B cell (primary cell): Measurements from ENCODE around the gene SRGAP2B. TPM values are rescaled to one million over a fixed set of nuclear protein-coding genes. Genes with fewer than 3 reads are reported as not detected.
A peak's percentile ranks its signal among the peaks of the same experiment; 100 is the strongest.
"Not testable (repeated sequence)": the region's sequence is repeated elsewhere in the genome, so short reads cannot be mapped to it uniquely, and the experiment has no call there.

ENCODE experiments used
- ATAC-seq: fragments of 200-7000 bp; cut with Tn5 transposase; one replicate; pipeline ENCODE4 v1.10.0; 2021; ENCODE audit warnings: low read depth, mild to moderate bottlenecking, moderate number of reproducible peaks, moderate library complexity
- CTCF ChIA-PET: fragments of 350-600 bp; sonication (Branson Sonifier 250); formaldehyde crosslinking; loops from one replicate; lab custom pipeline; 2021; ENCODE audit warnings: antibody characterized with exemption, inconsistent platforms; lab: Charles Lee
- POLR2A ChIA-PET: fragments of 350-600 bp; sonication (Branson Sonifier 250); formaldehyde crosslinking; loops from one replicate; lab custom pipeline; 2021; ENCODE audit warnings: antibody characterized with exemption; lab: Charles Lee
- DNase-seq: peaks from one replicate; pipeline ENCODE4 v3.0.0; 2013
- H2AFZ ChIP-seq: 2 replicates; pipeline ENCODE4 v1.6.1; 2012; ENCODE audit warnings: mild to moderate bottlenecking, low read depth, low read length; ENCODE audit not compliant: insufficient read depth, poor library complexity, severe bottlenecking
- H3K27ac ChIP-seq, 2 donors: 1 replicate in 1 of 2; 2 replicates in 1 of 2; pipeline ENCODE4 v1.5.1; 2012 to 2013; ENCODE audit warnings: low read length in 2 of 2, mild to moderate bottlenecking in 2 of 2, moderate library complexity in 1 of 2
- H3K27me3 ChIP-seq, 4 experiments: fragments of 200-600 bp in 1 of 4; sonication (generic) in 1 of 4; replicated peaks in 1 of 4; 1 replicate in 2 of 4; 2 replicates in 2 of 4; pipeline versions ENCODE4 v1.6.1 to v1.7.0; 2013 to 2016; ENCODE audit warnings: low read length in 3 of 4, mild to moderate bottlenecking in 2 of 4, mixed read lengths in 1 of 4, moderate library complexity in 1 of 4; ENCODE audit not compliant: insufficient read depth in 4 of 4, control insufficient read depth in 3 of 4; ENCODE audit errors: control extremely low read depth in 1 of 4
- H3K36me3 ChIP-seq, 2 experiments: replicated peaks in 1 of 2; 1 replicate in 1 of 2; 2 replicates in 1 of 2; pipeline versions ENCODE4 v1.6.1 to v1.7.1; 2013; ENCODE audit warnings: low read length in 1 of 2; ENCODE audit not compliant: insufficient read depth in 2 of 2, control insufficient read depth in 1 of 2; ENCODE audit errors: control extremely low read depth in 1 of 2, extremely low read depth in 1 of 2
- H3K4me1 ChIP-seq, 2 donors: fragments of 200-600 bp in 1 of 2; sonication (generic) in 1 of 2; 1 replicate in 1 of 2; 2 replicates in 1 of 2; pipeline versions ENCODE4 v1.5.1 to v1.6.1; 2013 to 2017; ENCODE audit warnings: low read length in 2 of 2; ENCODE audit not compliant: control insufficient read depth in 2 of 2, insufficient read depth in 2 of 2
- H3K4me2 ChIP-seq: replicated peaks from 2 replicates; pipeline ENCODE3; 2012; ENCODE audit warnings: mild to moderate bottlenecking, low read depth, low read length; ENCODE audit not compliant: poor library complexity, severe bottlenecking
- H3K4me3 ChIP-seq, 5 experiments: fragments of 200-600 bp in 1 of 5; sonication (generic) in 1 of 5; 1 replicate in 3 of 5; 2 replicates in 2 of 5; pipeline versions ENCODE4 v1.5.1 to v1.7.0; 2011 to 2016; ENCODE audit warnings: low read length in 4 of 5, mild to moderate bottlenecking in 4 of 5, low read depth in 2 of 5, control low read depth in 1 of 5, moderate library complexity in 1 of 5; ENCODE audit not compliant: insufficient read depth in 1 of 5; ENCODE audit errors: control extremely low read depth in 1 of 5, extremely low read depth in 1 of 5
- H3K79me2 ChIP-seq: fragments of 200-600 bp; sonication (generic); one replicate; pipeline ENCODE4 v1.6.0; 2016; ENCODE audit warnings: low read length; ENCODE audit not compliant: control insufficient read depth, insufficient read depth
- H3K9ac ChIP-seq: fragments of 200-600 bp; sonication (generic); 2 replicates; pipeline ENCODE4 v1.6.1; 2017; ENCODE audit warnings: mild to moderate bottlenecking, low read length, moderate library complexity
- H3K9me3 ChIP-seq, 3 donors: one replicate each; pipeline versions ENCODE4 v1.6.1 to v1.7.1; 2013; ENCODE audit warnings: low read length in 2 of 3; ENCODE audit not compliant: control insufficient read depth in 2 of 3, insufficient read depth in 1 of 3; ENCODE audit errors: control extremely low read depth in 1 of 3
- H4K20me1 ChIP-seq: 2 replicates; pipeline ENCODE4 v1.6.0; 2012; ENCODE audit warnings: mild to moderate bottlenecking, low read length; ENCODE audit not compliant: insufficient read depth, control insufficient read depth, poor library complexity, severe bottlenecking
- H3K27ac Mint-ChIP-seq: one replicate; pipeline ENCODE4 v1.8.0; 2021; ENCODE audit warnings: mixed read lengths
- H3K27me3 Mint-ChIP-seq: one replicate; pipeline ENCODE4 v1.8.0; 2021; ENCODE audit warnings: mixed read lengths
- H3K4me1 Mint-ChIP-seq: one replicate; pipeline ENCODE4 v1.8.0; 2021; ENCODE audit warnings: mixed read lengths
- H3K4me3 Mint-ChIP-seq: one replicate; pipeline ENCODE4 v1.8.0; 2021; ENCODE audit warnings: mixed read lengths
- H3K9me3 Mint-ChIP-seq: one replicate; pipeline ENCODE4 v1.8.0; 2022; ENCODE audit warnings: mixed read lengths; ENCODE audit not compliant: insufficient read depth
- WGBS: methylation state at CpG from one replicate; pipeline ENCODE4 v1.1.5; 2013; ENCODE audit warnings: missing lambda C conversion rate; ENCODE audit not compliant: insufficient coverage; 5-methylcytosine and 5-hydroxymethylcytosine counted together
- intact Hi-C: fragments of 100-400 bp; cut with micrococcal nuclease; formaldehyde crosslinking; loops from one replicate; pipeline ENCODE4 v1.10.0; 2022
- polyA plus RNA-seq: library from polyadenylated mRNA; depleted of rRNA; stranded (reverse); fragments of >200 nt; gene quantifications from 2 replicates; pipeline ENCODE4 v1.2.3, GENCODE V29; 2012
- total RNA-seq, 2 donors: library from RNA; stranded (reverse); fragments of 120-200 nt in 1 of 2; gene quantifications; 1 replicate in 1 of 2; 2 replicates in 1 of 2; pipeline versions ENCODE4 v1.2.3 to v1.2.4, GENCODE V29; 2013 to 2022

Gene SRGAP2B
- total and polyA plus RNA-seq, 2 donors (not counting 1 experiment from before 2014, with no cell fraction given), result 3.0 to 36.5 TPM

DNA sequence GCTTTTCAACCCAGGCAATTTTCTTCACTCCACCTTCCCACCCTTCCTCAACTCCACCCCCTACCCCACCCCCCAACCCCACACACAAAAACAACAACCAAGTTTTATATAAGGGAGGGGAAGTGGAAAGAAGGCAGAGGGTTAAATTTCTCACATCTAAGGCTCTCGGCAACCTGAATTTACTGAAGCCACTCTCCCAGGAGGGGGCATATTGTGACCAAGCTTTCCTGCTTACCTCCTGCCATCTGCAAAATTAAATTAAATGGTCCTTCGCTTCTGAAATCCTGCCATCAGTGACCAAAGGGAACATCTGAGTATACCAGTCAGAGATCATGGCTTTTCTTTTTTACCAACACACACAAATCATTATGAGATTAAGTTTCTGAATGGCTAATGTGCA is 72.9 kb downstream of the SRGAP2B start:
- peak; percentile 3 for DNase-seq
- CTCF ChIA-PET, H3K9me3 Mint-ChIP-seq, H2AFZ ChIP-seq, H3K27me3 Mint-ChIP-seq, POLR2A ChIA-PET, H3K4me3 ChIP-seq, H3K9me3 ChIP-seq, intact Hi-C loops, H3K4me1 Mint-ChIP-seq, H3K4me2 ChIP-seq, H3K9ac ChIP-seq, H3K27ac Mint-ChIP-seq, H3K36me3 ChIP-seq, H3K4me1 ChIP-seq, H3K27ac ChIP-seq, H3K4me3 Mint-ChIP-seq, H3K79me2 ChIP-seq, H4K20me1 ChIP-seq, H3K27me3 ChIP-seq, ATAC-seq: not testable (repeated sequence)
- WGBS, result no CpG with 5 or more reads among the region's 2 CpGs

DNA sequence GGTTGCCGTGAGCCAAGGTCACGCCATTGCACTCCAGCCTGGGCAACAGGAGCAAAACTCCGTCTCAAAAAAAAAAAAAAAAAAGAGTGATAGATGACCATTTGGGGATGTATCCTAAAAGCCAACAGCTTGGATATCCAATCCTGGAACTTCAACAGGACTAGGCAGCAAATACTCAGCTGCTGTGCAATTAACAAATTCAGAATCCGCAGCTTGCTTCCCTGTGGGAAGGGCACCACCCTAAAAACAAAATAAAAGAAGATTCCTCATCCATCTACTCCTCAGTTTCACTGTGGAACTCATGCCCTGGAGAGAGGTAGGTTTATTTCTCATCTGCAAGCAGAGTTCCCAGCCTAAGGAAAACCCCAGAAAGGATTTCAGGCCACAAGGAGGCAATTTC is 73.4 kb downstream of the SRGAP2B start:
- ATAC-seq, CTCF ChIA-PET, intact Hi-C loops, DNase-seq, POLR2A ChIA-PET, H4K20me1 ChIP-seq, H3K27ac Mint-ChIP-seq, H3K9me3 Mint-ChIP-seq, H3K9ac ChIP-seq, H3K4me3 ChIP-seq, H3K9me3 ChIP-seq, H3K27ac ChIP-seq, H3K79me2 ChIP-seq, H3K36me3 ChIP-seq, H3K4me1 ChIP-seq, H3K4me2 ChIP-seq, H3K4me1 Mint-ChIP-seq, H3K27me3 Mint-ChIP-seq, H3K27me3 ChIP-seq, H3K4me3 Mint-ChIP-seq, H2AFZ ChIP-seq: not testable (repeated sequence)
- WGBS, result no CpG with 5 or more reads among the region's 4 CpGs

DNA sequence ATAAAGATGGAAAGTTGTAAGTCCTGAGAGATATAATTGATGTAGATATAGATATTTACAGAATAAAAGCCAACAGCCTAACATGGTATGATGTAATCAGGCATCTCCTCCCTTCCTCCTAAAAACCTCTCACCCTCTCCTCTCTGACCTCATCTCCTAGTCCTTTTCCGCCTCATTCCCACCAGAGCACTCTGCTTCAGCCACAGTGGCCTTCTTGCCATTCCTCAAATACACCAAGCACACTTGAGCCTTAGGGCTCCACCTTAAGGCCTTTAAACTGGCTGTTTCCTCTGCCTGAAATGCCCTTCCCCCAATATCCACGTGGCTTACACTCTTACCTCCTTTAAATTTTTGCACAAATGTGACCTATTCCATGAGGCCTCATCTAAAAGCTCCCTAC is 75.4 kb downstream of the SRGAP2B start:
- H4K20me1 ChIP-seq, H3K4me2 ChIP-seq, H2AFZ ChIP-seq, H3K27ac ChIP-seq, H3K4me3 Mint-ChIP-seq, DNase-seq, H3K79me2 ChIP-seq, H3K4me1 Mint-ChIP-seq, POLR2A ChIA-PET, H3K4me3 ChIP-seq, H3K4me1 ChIP-seq, H3K36me3 ChIP-seq, H3K27me3 Mint-ChIP-seq, H3K9me3 Mint-ChIP-seq, H3K27me3 ChIP-seq, H3K9ac ChIP-seq, H3K9me3 ChIP-seq, intact Hi-C loops, H3K27ac Mint-ChIP-seq, CTCF ChIA-PET, ATAC-seq: not testable (repeated sequence)
- 83% methylated on average over 1 of the region's 2 CpGs for WGBS

DNA sequence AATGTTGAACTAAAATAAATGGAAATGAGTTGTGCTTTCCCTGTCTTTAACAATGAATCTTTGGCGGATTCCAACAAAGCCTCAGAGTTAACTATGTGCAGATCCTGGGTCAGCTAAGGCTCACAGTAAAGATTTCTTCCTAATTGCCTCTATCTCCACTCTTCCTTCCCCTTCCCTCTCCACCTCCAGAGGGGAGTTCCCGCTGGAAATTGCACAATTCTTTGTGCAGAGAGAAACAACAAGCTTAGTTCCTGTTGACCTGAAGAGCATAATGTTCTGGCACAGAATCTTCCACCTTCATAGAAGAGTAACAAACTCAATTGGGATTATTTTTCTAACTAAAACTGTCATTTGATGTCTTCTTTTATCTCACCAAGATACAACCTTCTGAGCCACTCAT is 77.4 kb downstream of the SRGAP2B start:
- ATAC-seq, H3K27ac Mint-ChIP-seq, H4K20me1 ChIP-seq, H3K4me3 Mint-ChIP-seq, H3K27me3 ChIP-seq, H3K27ac ChIP-seq, H3K4me1 ChIP-seq, intact Hi-C loops, DNase-seq, CTCF ChIA-PET, H3K4me2 ChIP-seq, H3K4me1 Mint-ChIP-seq, H3K79me2 ChIP-seq, H3K36me3 ChIP-seq, H3K9me3 ChIP-seq, POLR2A ChIA-PET, H3K9ac ChIP-seq, H2AFZ ChIP-seq, H3K4me3 ChIP-seq, H3K27me3 Mint-ChIP-seq, H3K9me3 Mint-ChIP-seq: not testable (repeated sequence)
- WGBS, result no CpG with 5 or more reads among the region's 2 CpGs
